DND-41 (cell line): ENCODE data around the gene FBXW7.

Source experiments
- CTCF ChIP-seq: IDR thresholded peaks from 2 replicates; pipeline ENCODE4 v1.5.1; 2012; ENCODE audit warnings: borderline replicate concordance, low read length, moderate library complexity, mild to moderate bottlenecking; ENCODE audit not compliant: poor library complexity, severe bottlenecking; ENCODE audit errors: extremely low read depth
- EZH2 ChIP-seq: IDR thresholded peaks from 3 replicates; pipeline ENCODE4 v1.6.1; 2012; ENCODE audit warnings: borderline replicate concordance, low read depth, mild to moderate bottlenecking, moderate library complexity, low read length, inconsistent platforms; ENCODE audit not compliant: severe bottlenecking

- TF ChIP-seq CTCF (no peak), EZH2 (no peak)
Measured at GRCh38 chr4:152394791-152395190, 141.1 kb downstream of the FBXW7 start.
